HG03457 (cell line): Measurements from ENCODE around the gene UNC5B.

Experiments used
- ATAC-seq: cut with Tn5 transposase; IDR thresholded peaks from one replicate; pipeline ENCODE4 v1.9.1; 2021; ENCODE audit warnings: moderate number of reproducible peaks; ENCODE audit not compliant: unreplicated experiment

Gene UNC5B

GRCh38 chr10:71253981-71254818 lies 41.8 kb downstream of the UNC5B start:
- no peak for ATAC-seq

DNA sequence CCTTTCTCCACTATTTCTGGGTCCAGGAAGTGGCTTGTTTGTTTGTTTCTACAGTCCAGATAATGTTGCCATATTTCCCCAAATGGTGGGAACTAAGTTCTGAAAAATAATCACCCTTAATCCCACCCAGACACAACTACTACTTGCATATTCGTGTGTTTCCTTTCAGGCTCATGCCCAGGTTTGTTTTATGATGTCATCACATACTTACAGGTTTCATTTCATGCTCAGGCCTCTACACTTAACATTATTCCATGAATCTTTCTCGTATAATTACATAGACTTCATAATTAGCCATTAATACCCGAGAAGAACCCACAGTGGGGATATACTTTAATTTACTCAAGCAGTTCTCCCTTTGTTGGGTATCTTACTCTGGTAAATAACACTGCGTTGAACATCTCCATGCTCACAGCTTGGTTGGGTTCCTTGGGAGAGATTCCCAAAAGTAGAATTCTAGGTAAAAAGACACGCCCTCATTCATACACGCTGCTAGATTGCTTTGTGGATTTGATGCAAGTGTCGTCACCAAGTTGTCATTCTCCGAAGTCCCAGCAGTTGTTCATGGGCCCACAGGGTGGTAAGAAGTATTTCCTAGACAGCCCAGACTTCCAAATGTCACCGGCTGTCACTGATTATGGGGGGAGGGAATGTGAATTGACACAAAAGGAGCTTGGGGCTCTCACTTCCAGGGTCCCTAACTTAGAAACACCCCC lies 42.6 kb downstream of the UNC5B start:
- no peak for ATAC-seq

GRCh38 chr10:71255550-71255807 lies 43.1 kb downstream of the UNC5B start:
- ATAC-seq: no peak

GRCh38 chr10:71255808-71256660 lies 43.7 kb downstream of the UNC5B start:
- no peak for ATAC-seq

GRCh38 chr10:71256661-71257318 lies 44.4 kb downstream of the UNC5B start:
- no peak for ATAC-seq

DNA sequence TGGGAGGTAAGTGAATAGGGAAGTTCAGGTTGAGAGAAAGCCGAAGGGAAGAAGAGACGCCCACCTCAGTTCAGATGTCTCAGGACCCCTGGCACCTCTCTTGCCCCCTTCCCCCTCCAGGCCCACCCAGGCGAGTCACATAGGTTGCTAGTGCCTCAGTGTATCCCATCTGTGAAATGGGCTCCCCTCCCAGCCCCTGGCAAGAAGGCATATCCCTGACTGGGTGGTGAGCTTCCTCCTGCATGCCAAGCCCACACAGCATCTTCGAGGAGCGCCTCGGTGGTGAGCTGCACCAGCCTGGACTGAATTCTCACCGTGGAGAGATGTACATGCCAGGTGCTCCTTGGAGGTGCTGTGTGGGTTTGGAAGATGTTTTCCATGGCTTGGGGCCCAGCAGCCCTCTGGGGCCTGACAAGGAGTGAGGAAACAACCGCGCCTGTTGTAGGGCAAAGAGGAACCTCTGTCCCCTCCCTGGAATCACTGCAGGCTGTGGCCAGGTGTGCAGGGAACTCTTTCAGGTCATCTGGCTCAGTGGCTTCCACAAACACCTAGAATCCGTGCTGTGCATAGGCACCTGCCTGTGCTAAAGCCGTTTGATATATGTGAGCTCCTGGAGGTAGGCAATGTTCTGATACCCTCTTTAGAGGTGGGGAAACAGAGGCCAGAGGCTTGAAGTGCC lies 45.1 kb downstream of the UNC5B start:
- no peak for ATAC-seq

GRCh38 chr10:71258046-71258445 lies 45.7 kb downstream of the UNC5B start:
- ATAC-seq: no peak

DNA sequence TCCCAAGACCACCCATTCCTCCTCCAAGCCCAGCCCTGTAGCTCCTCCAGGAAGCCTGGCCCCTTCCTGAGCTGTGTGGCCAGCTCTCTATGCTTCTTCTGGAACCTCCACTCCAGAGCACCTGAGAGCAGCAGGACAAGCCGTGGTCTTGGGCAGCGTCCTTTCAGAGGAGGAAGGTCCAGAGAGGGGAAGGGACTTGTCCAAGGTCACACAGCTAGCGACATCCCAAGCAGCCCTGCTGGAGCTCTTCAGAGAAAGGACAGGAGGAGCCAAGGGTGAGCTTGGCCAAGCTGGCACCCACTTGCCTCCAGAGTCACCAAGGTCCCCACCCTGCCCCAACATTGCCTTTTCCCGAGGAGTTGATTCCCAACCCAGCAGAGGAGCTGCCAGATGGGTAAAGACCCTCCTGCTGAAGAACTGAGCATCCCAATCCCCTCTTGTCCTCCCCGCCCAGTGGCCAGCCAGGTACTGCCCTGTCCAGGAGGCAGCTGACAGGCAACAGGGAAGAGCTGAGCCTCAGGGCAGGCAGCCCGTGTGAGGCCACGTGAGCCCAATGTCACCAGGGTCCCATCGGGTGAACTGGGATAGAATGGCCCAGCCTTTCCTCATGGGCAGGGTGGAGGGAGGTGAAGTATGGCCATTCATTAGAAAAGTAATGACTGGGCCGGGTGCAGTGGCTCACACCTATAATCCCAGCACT lies 46.2 kb downstream of the UNC5B start:
- ATAC-seq: no peak

- no peak for ATAC-seq
These were observed 46.9 kb downstream of the UNC5B start for GRCh38 chr10:71259282-71259681.

DNA sequence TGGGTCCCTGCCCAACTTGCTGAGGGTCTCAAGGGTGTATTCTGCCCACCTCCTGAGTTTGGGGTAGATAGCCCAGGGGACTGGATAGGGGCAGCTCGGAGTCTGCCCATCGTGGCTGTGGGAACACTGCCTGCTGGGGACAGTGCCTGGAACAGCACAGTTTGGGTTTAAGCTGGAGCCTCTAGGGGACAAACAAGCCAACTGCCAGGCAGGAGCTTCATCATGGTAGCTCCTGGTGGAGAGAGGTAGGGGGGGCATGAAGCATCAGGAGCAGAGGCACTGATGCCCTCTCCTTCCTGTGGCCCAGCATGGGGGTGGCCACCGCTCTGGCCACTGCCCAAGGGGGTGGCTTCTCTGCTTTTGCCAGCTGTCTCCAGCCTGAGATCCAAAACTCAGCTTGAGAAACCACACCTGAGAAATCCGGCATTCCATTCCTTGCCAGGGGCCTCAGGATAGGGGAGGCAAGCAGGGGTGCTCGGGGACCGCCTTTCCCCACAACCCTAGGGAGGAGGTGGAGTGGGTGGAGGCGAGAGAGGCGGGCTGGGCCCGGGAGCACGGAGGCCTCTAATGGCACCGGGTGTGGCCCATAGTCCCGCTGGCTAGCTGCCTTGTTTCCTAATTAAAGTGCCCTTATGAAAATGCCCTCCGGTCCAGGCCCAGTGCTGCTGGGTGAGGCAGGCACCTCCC lies 47.6 kb downstream of the UNC5B start:
- no peak for ATAC-seq

GRCh38 chr10:71260622-71261325 lies 48.4 kb downstream of the UNC5B start:
- ATAC-seq: no peak

DNA sequence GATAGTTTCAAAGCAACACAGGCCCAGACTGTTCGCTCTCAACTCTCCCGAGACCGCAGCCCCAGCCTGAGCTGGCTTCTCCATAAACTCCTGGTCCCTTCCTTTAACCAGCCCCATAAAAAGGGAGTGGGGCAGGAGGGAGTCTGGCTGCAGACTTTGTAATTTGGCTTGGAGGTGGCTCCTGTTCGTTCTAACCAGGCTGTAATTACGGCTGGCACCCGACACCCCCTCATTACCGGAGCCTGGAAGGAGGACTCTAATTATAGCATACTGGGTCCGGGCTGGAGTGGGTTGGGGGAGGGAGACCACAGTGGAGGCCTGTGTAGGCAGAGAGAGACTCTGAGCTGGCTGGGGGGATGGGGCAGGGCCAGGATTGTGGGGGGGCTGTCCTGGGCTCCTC lies 49.7 kb downstream of the UNC5B start:
- no peak for ATAC-seq

DNA sequence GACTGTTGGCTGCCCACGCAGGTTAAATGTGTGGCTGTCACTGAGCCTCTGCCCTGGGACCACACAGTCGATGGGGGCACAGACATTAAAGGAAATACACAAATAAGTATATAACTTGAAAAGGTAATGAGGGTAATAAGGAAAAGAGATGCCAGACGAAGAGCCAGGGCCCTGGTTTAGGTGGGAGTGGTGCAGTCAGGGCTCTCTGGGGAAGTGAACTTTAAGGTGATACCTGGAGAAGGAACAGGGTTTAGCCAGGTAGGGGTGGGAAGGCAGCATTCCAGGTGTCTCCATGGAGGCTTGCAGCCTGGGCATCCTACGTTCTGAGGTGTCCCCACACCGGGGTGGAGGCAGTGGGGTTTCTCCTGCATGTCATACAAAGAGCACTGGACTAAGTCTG lies 50.4 kb downstream of the UNC5B start:
- no peak for ATAC-seq

GRCh38 chr10:71263376-71263775 lies 51.0 kb downstream of the UNC5B start:
- ATAC-seq: no peak

DNA sequence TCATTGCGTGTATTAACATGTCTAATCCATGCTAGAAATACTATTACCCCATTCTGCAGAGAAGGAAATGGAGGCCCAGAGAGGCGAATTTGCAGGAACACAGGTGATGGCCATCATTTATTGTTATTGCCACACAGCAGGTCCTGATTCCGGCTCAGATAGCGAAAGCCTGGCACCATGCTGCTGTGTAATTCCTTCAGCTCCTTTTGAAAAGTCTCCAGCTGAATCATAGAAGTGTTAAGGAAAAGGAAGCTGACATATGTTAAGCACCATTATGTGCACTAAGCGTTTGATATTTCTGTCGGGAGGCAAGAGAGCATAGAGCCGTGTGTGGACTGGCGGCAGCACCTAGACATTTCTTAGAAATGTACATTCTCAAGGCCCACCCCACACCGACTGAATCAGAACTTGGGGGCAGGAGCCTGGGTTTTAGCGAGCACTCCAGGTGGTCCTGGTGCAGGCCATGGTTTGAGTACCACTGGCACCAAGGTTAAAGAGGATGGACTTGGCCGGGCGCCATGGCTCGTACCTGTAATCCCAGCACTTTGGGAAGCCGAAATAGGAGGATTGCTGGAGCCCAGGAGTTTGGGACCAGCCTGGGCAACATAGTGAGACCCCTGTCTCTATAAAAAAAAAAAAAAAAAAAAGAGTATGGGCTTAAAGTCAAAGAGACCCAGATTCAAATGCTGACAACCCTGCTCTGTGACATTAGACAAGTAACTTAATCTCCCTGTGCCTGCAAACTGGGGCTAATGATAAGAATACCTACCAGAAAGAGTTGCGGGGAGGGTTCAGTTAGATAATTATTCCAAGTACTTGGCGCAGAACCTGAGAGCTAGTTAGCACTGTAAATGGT lies 52.2 kb downstream of the UNC5B start:
- ATAC-seq: no peak

DNA sequence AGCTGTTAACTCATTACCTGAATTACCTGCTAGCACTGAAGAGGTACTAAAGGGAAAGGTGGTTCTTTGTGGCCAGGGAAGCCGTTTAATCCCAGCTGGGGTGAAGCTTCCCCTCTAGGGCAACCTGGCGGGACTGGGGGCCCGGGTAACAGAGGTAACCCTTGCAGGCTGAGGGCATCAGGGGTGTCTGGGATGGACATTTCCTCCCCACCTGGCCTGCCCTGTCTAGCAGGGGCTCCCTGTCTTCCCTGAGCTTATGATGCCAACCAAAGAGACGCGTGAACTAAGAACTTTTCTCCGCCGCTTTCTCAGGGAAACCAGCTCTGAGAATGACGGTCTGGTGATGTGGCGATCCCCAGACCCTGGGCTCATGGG lies 52.8 kb downstream of the UNC5B start:
- ATAC-seq: no peak

GRCh38 chr10:71265618-71266146 lies 53.3 kb downstream of the UNC5B start:
- ATAC-seq: no peak
